ENCODE data around the gene KIF3C. TPM values are rescaled to one million over a fixed set of nuclear protein-coding genes. Genes with fewer than 3 reads are reported as not detected.
A peak's percentile ranks its signal among the peaks of the same experiment; 100 is the strongest.

The KIF3C gene
- total RNA-seq, 1 donor from 2014 or later: 29.7 TPM

DNA sequence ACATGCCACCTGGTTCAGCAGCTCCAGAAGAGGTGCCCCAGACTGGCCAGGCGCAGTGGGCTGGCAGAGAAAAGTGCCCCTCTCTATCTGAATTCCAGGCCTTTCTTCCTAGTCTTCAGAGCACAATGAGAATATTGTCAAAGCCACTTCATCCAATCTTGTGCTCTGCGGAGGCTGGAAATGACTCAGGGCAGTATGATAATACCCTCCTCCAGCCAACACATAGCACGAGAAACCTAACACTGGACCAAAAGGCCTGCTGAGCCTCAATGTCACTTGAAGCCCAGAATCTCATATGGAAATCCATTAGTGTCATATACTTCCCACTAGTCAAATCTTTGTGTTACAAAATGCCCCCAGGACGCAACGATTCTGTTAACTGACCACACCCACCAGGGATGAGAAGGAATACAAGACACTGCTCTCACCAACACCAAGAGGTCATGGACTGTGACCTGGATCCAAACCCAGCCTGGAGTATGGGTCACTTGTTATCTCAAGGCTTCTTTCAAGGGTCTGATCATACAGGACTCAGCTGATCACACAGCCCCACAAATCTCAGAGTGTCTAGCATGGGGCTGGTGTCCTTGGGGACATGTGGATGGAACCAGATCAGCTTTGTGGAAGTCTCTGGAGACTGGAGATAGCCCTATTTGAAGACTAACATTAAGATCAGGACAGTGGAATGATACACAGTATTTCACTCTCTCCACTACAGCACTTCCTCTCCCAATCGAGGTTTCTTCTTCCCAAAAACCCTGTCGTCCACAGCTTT lies 10.1 kb downstream of the KIF3C start:
- no peak for TF ChIP-seq CTCF (IDR thresholded peaks at IDR 0.05)
- Mint-ChIP-seq H3K9me3 (ENCODE audit: unreplicated experiment) (no peaks in the 10 kb centered on the region), H3K36me3 (ENCODE audit: unreplicated experiment) (peaks cover 9% of the 10 kb centered on the region), H3K27me3 (ENCODE audit: unreplicated experiment) (no peaks in the 10 kb centered on the region), H3K4me3 (ENCODE audit: unreplicated experiment) (no peak overlapping the region), H3K27ac (ENCODE audit: unreplicated experiment) (peak overlapping the region; percentile 19), H3K4me1 (ENCODE audit: unreplicated experiment) (peaks cover 14% of the 10 kb centered on the region)
- no peak for DNase-seq (ENCODE audit: extremely low spot score, unreplicated experiment)

GRCh38 chr2:25971596-25971995 lies 10.7 kb downstream of the KIF3C start:
- no peak for TF ChIP-seq CTCF (IDR thresholded peaks at IDR 0.05)
- H3K9me3 Mint-ChIP-seq (ENCODE audit: unreplicated experiment): no peaks in the 10 kb centered on the region
- no peak overlapping the region for H3K4me3 Mint-ChIP-seq (ENCODE audit: unreplicated experiment)
- H3K36me3 Mint-ChIP-seq (ENCODE audit: unreplicated experiment): peaks cover 9% of the 10 kb centered on the region
- no peaks in the 10 kb centered on the region for H3K27me3 Mint-ChIP-seq (ENCODE audit: unreplicated experiment)
- DNase-seq (ENCODE audit: extremely low spot score, unreplicated experiment): no peak
- no peak overlapping the region for H3K27ac Mint-ChIP-seq (ENCODE audit: unreplicated experiment)
- peaks cover 10% of the 10 kb centered on the region for H3K4me1 Mint-ChIP-seq (ENCODE audit: unreplicated experiment)

GRCh38 chr2:25966531-25967270 lies 15.6 kb downstream of the KIF3C start:
- Mint-ChIP-seq H3K9me3 (ENCODE audit: unreplicated experiment) (no peaks in the 10 kb centered on the region), H3K27me3 (ENCODE audit: unreplicated experiment) (no peaks in the 10 kb centered on the region), H3K27ac (ENCODE audit: unreplicated experiment) (no peak overlapping the region), H3K4me1 (ENCODE audit: unreplicated experiment) (peaks cover 3% of the 10 kb centered on the region), H3K4me3 (ENCODE audit: unreplicated experiment) (no peak overlapping the region), H3K36me3 (ENCODE audit: unreplicated experiment) (peaks cover 9% of the 10 kb centered on the region)
- DNase-seq (ENCODE audit: extremely low spot score, unreplicated experiment): no peak
- no peak for TF ChIP-seq CTCF (IDR thresholded peaks at IDR 0.05)

GRCh38 chr2:25964891-25965290 lies 17.4 kb downstream of the KIF3C start:
- Mint-ChIP-seq H3K4me1 (ENCODE audit: unreplicated experiment) (peaks cover 6% of the 10 kb centered on the region), H3K4me3 (ENCODE audit: unreplicated experiment) (no peak overlapping the region), H3K9me3 (ENCODE audit: unreplicated experiment) (no peaks in the 10 kb centered on the region), H3K27me3 (ENCODE audit: unreplicated experiment) (no peaks in the 10 kb centered on the region), H3K36me3 (ENCODE audit: unreplicated experiment) (peaks cover 9% of the 10 kb centered on the region), H3K27ac (ENCODE audit: unreplicated experiment) (no peak overlapping the region)
- DNase-seq (ENCODE audit: extremely low spot score, unreplicated experiment): no peak
- no peak for TF ChIP-seq CTCF (IDR thresholded peaks at IDR 0.05)

GRCh38 chr2:25960920-25961319 lies 21.4 kb downstream of the KIF3C start:
- peaks cover 11% of the 10 kb centered on the region for H3K36me3 Mint-ChIP-seq (ENCODE audit: unreplicated experiment)
- H3K27ac Mint-ChIP-seq (ENCODE audit: unreplicated experiment): no peak overlapping the region
- H3K4me1 Mint-ChIP-seq (ENCODE audit: unreplicated experiment): peaks cover 6% of the 10 kb centered on the region
- no peaks in the 10 kb centered on the region for H3K9me3 Mint-ChIP-seq (ENCODE audit: unreplicated experiment)
- H3K4me3 Mint-ChIP-seq (ENCODE audit: unreplicated experiment): no peak overlapping the region
- no peaks in the 10 kb centered on the region for H3K27me3 Mint-ChIP-seq (ENCODE audit: unreplicated experiment)
- no peak for DNase-seq (ENCODE audit: extremely low spot score, unreplicated experiment)
- no peak for TF ChIP-seq CTCF (IDR thresholded peaks at IDR 0.05)
